Right lobe of liver (tissue), 4 donors: ENCODE data around the gene COL6A1.

Experiments
- POLR2A ChIP-seq: fragments of 450-650 bp; IDR thresholded peaks from one replicate; pipeline ENCODE4 v1.6.1; 2017; ENCODE audit warnings: antibody characterized with exemption, mild to moderate bottlenecking
- TF ChIP-seq, protein P1 (sequence below), 4 donors: fragments of 200-600 bp in 3 of 4; fragments of 450-650 bp in 1 of 4; IDR thresholded peaks; one replicate each; pipeline versions ENCODE4 v1.5.1 to v1.8.0; 2016 to 2022; ENCODE audit warnings: antibody characterized with exemption in 4 of 4, mild to moderate bottlenecking in 2 of 4
- donor health status: DM: no; HTN: no; CAD: no.
- donor health status: DM: no; HTN: no; CAD: no.
- donor health status: DM: no; HTN: yes; CAD: no.

DNA sequence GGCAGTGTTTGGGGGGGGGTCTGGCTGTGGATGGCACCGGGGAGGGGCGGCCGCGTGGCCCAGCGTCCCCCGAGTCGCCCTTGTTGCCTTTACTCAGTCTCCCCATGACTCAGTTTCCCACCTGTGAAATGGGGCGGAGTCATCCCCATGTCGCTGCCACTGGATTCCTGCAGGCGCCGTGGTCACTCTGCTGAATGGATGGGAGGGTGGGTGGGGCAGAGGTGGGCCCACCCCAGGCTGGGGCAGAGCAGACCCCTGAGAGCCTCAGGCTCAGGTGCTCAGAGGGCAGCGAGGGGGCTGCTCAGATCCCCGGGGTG lies 2.0 kb downstream of the COL6A1 start:
- TF ChIP-seq, protein P1, sequence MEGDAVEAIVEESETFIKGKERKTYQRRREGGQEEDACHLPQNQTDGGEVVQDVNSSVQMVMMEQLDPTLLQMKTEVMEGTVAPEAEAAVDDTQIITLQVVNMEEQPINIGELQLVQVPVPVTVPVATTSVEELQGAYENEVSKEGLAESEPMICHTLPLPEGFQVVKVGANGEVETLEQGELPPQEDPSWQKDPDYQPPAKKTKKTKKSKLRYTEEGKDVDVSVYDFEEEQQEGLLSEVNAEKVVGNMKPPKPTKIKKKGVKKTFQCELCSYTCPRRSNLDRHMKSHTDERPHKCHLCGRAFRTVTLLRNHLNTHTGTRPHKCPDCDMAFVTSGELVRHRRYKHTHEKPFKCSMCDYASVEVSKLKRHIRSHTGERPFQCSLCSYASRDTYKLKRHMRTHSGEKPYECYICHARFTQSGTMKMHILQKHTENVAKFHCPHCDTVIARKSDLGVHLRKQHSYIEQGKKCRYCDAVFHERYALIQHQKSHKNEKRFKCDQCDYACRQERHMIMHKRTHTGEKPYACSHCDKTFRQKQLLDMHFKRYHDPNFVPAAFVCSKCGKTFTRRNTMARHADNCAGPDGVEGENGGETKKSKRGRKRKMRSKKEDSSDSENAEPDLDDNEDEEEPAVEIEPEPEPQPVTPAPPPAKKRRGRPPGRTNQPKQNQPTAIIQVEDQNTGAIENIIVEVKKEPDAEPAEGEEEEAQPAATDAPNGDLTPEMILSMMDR (IDR thresholded peaks at IDR 0.05) = no peak
- TF ChIP-seq POLR2A = no peak
